ENCODE measurements around the gene CES1.

DNA sequence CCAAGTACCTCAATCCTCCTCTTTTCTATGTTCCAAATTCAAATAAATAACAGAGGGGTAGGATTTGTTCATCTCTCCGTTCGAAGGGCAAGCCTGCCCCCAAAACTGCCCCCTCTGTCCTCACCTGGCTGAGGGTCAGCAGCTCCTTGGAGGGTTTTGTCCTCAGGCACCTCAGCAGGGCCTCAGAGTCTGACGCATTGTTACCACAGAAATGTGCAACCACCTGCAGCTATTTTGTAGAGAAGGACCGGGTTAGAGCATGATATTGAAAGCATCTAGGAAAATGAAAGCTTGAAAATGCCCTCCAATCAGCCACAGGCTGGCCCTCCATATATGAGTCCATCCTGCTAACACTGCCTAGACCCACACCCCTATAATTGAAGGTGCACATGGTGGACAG is 28.4 kb upstream of the CES1 start:
- no peak for TF ChIP-seq YY1 (IDR thresholded peaks at IDR 0.05; ENCODE audit: low read depth, low read length)
- TF ChIP-seq EZH2 (IDR thresholded peaks at IDR 0.05; ENCODE audit: borderline replicate concordance, control insufficient read depth, low read depth, low read length) = no peak
- no peak for TF ChIP-seq CTCF (IDR thresholded peaks at IDR 0.05 in 2 of 3, conservative IDR thresholded peaks at IDR 0.05 in 1 of 3; ENCODE audit: control insufficient read depth in 2 of 3, extremely low read depth in 1 of 3, insufficient read depth in 1 of 3, low read depth in 3 of 3, low read length in 3 of 3)
- no peak for TF ChIP-seq SUPT20H (IDR thresholded peaks at IDR 0.05; ENCODE audit: borderline replicate concordance, control insufficient read depth, low read depth, low read length)
- TF ChIP-seq LARP7 (IDR thresholded peaks at IDR 0.05) = no peak
- no peak for TF ChIP-seq ZBTB33 (IDR thresholded peaks at IDR 0.05)
